A549 treated with GW870086 at 1 μM for 4 hours (cell line): Measurements from ENCODE around the gene KHDRBS1. TPM values are rescaled to one million over a fixed set of nuclear protein-coding genes. Genes with fewer than 3 reads are reported as not detected.

ENCODE experiments used
- total RNA-seq: library from RNA; stranded (reverse); fragments of 200-300 nt; extraction: Qiagen RNA extraction; gene quantifications from 5 replicates; pipeline ENCODE4 v1.2.3, GENCODE V29; 2022; ENCODE audit warnings: low read depth

Gene KHDRBS1
- total RNA-seq, result 116 to 144 TPM (median 131 TPM) in 5 replicates

GRCh38 chr1:32013386-32014198 lies at the start of gene KHDRBS1:
Gene KHDRBS1 (plus strand): TSS chr1:32013868. CDS start chr1:32013996, 128 bp downstream.

GRCh38 chr1:32072622-32073298 lies 59.1 kb downstream of the KHDRBS1 start, which contains the start of gene TMEM39B:
Gene TMEM39B (plus strand): TSS chr1:32072939. CDS start chr1:32073048, 109 bp downstream.

Other genes with a start within 250 kb of the KHDRBS1 start
- 4.5 to 6.1 TPM (median 5.7 TPM) in 5 replicates for gene ADGRB2, start 249.5 kb upstream of the KHDRBS1 start, total RNA-seq
- 3.7 to 6.4 TPM (median 4.4 TPM) in 5 replicates for gene SPOCD1, start 197.8 kb upstream of the KHDRBS1 start, total RNA-seq
- 148 to 196 TPM (median 185 TPM) in 5 replicates for gene PTP4A2, start 75.5 kb upstream of the KHDRBS1 start, total RNA-seq
- 8.2 to 14.0 TPM (median 10.6 TPM) in 5 replicates for gene TMEM39B, start 59.1 kb downstream of the KHDRBS1 start, total RNA-seq
- gene KPNA6, start 94.2 kb downstream of the KHDRBS1 start, total RNA-seq, result 14.4 to 16.7 TPM (median 15.1 TPM) in 5 replicates
- 26.1 to 30.7 TPM (median 27.5 TPM) in 5 replicates for gene TXLNA, start 165.8 kb downstream of the KHDRBS1 start, total RNA-seq
- 1.1 to 2.1 TPM (median 1.3 TPM) in 5 replicates for gene CCDC28B, start 186.7 kb downstream of the KHDRBS1 start, total RNA-seq
- 1.7 to 2.1 TPM (median 2.0 TPM) in 5 replicates for gene IQCC, start 191.8 kb downstream of the KHDRBS1 start, total RNA-seq
- not detected in 5 replicates for gene DCDC2B, start 195.2 kb downstream of the KHDRBS1 start, total RNA-seq
- gene TMEM234, start 208.5 kb downstream of the KHDRBS1 start, total RNA-seq, result 6.6 to 9.4 TPM (median 7.4 TPM) in 5 replicates
- gene EIF3I, start 208.5 kb downstream of the KHDRBS1 start, total RNA-seq, result 269 to 289 TPM (median 275 TPM) in 5 replicates
- gene FAM167B, start 233.4 kb downstream of the KHDRBS1 start, total RNA-seq, result 0.32 to 0.75 TPM (median 0.38 TPM) in 5 replicates
- 0.06 TPM in 1 of 5 replicates, not detected in the others for gene LCK, start 237.4 kb downstream of the KHDRBS1 start, total RNA-seq